T follicular helper cell (primary cell): ENCODE measurements around the gene SACM1L.

Experiments
- DNase-seq: peaks from one replicate; pipeline ENCODE4 v3.0.0-alpha.2; 2020; ENCODE audit warnings: low read depth

The SACM1L gene

GRCh38 chr3:45765266-45765851, 76.2 kb downstream of the SACM1L start:
- DNase-seq, result no peak

- DNase-seq, result no peak
Observed at GRCh38 chr3:45765958-45766357, 76.8 kb downstream of the SACM1L start.

GRCh38 chr3:45771166-45771775, 82.1 kb downstream of the SACM1L start:
- DNase-seq, result no peak

- no peak for DNase-seq
Observed at GRCh38 chr3:45771831-45772230, 82.6 kb downstream of the SACM1L start.

GRCh38 chr3:45772341-45773035, 83.3 kb downstream of the SACM1L start:
- no peak for DNase-seq

- DNase-seq, result no peak
Observed at GRCh38 chr3:45773072-45773471, 83.9 kb downstream of the SACM1L start.

GRCh38 chr3:45773714-45774449, 84.7 kb downstream of the SACM1L start:
- no peak for DNase-seq

- DNase-seq, result no peak
Observed at GRCh38 chr3:45774581-45775521, 85.7 kb downstream of the SACM1L start.

- no peak for DNase-seq
Observed at GRCh38 chr3:45775571-45776300, 86.5 kb downstream of the SACM1L start.

GRCh38 chr3:45776301-45776595, 87.1 kb downstream of the SACM1L start:
- no peak for DNase-seq

GRCh38 chr3:45776611-45777010, 87.4 kb downstream of the SACM1L start:
- DNase-seq, result no peak

GRCh38 chr3:45777111-45777745, 88.0 kb downstream of the SACM1L start:
- no peak for DNase-seq

GRCh38 chr3:45777746-45778386, 88.7 kb downstream of the SACM1L start:
- DNase-seq, result no peak

GRCh38 chr3:45778761-45779201, 89.6 kb downstream of the SACM1L start:
- no peak for DNase-seq

- no peak for DNase-seq
Observed at GRCh38 chr3:45779746-45780735, 90.8 kb downstream of the SACM1L start.

GRCh38 chr3:45781271-45781670, 92.1 kb downstream of the SACM1L start:
- DNase-seq, result no peak

- DNase-seq, result no peak
Observed at GRCh38 chr3:45781841-45782240, 92.6 kb downstream of the SACM1L start.

- no peak for DNase-seq
Observed at GRCh38 chr3:45782381-45782780, 93.2 kb downstream of the SACM1L start.

GRCh38 chr3:45783667-45784066, 94.5 kb downstream of the SACM1L start:
- no peak for DNase-seq
